Measurements from ENCODE around the gene GJD3. TPM values are rescaled to one million over a fixed set of nuclear protein-coding genes. Genes with fewer than 3 reads are reported as not detected.

GJD3 gene
- total and polyA plus RNA-seq, 2 experiments from 2014 or later = 0.48 to 4.6 TPM

DNA sequence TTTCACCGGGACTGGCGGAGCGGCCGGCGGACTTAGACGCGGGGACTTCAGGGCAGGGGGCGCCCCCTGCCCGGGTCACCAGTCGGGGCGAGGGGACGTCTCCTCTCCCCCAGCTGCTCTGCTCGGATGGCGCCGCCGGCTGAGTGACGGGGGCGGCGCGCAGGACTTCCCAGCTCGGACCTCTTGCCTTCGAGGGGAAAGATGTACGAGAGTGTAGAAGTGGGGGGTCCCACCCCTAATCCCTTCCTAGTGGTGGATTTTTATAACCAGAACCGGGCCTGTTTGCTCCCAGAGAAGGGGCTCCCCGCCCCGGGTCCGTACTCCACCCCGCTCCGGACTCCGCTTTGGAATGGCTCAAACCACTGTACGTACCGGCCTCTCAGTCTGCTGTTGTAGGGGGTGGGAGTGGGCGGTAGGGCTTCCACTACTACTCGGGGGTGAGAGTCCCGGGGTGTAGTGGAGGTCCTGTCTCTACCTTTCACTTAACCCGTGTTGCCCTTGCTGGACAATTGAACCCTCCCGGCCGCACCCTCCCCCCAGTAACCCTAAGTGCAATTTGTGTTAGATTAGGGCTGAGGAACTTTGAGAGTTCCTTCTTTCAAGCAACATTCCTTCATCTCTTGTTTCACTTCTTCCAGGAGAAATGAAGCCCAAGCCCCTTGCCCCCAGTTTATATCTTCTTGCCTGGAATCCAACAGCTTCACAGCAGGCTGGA lies 21.9 kb downstream of the GJD3 start:
- Histone ChIP-seq H3K4me1 (ENCODE audit: low read depth) (peaks cover 56% of the 10 kb centered on the region), H3K27ac (peak overlapping the region; percentile 84), H3K27me3 (no peaks in the 10 kb centered on the region), H3K4me3 (peak overlapping the region; percentile 60), H3K36me3 (no peaks in the 10 kb centered on the region), H3K9me3 (ENCODE audit: low read depth) (no peaks in the 10 kb centered on the region)
- TF ChIP-seq, protein P1, sequence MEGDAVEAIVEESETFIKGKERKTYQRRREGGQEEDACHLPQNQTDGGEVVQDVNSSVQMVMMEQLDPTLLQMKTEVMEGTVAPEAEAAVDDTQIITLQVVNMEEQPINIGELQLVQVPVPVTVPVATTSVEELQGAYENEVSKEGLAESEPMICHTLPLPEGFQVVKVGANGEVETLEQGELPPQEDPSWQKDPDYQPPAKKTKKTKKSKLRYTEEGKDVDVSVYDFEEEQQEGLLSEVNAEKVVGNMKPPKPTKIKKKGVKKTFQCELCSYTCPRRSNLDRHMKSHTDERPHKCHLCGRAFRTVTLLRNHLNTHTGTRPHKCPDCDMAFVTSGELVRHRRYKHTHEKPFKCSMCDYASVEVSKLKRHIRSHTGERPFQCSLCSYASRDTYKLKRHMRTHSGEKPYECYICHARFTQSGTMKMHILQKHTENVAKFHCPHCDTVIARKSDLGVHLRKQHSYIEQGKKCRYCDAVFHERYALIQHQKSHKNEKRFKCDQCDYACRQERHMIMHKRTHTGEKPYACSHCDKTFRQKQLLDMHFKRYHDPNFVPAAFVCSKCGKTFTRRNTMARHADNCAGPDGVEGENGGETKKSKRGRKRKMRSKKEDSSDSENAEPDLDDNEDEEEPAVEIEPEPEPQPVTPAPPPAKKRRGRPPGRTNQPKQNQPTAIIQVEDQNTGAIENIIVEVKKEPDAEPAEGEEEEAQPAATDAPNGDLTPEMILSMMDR (IDR thresholded peaks at IDR 0.05; ENCODE audit: low read depth, low read length) = no peak
- DNase-seq (ENCODE audit: low read depth in 1 of 2, low spot score in 1 of 2) = no peak

GRCh38 chr17:40341808-40342503 lies 22.6 kb downstream of the GJD3 start:
- no peaks in the 10 kb centered on the region for H3K9me3 ChIP-seq (ENCODE audit: low read depth)
- H3K4me3 ChIP-seq = peak overlapping the region; percentile 60
- TF ChIP-seq, protein P1 (IDR thresholded peaks at IDR 0.05; ENCODE audit: low read depth, low read length) = no peak
- peaks cover 49% of the 10 kb centered on the region for H3K4me1 ChIP-seq (ENCODE audit: low read depth)
- peak overlapping the region; percentile 84 for H3K27ac ChIP-seq
- DNase-seq (ENCODE audit: low read depth in 1 of 2, low spot score in 1 of 2) = peak; percentile 78 to 86
- H3K36me3 ChIP-seq = no peaks in the 10 kb centered on the region
- no peaks in the 10 kb centered on the region for H3K27me3 ChIP-seq

GRCh38 chr17:40340880-40341807 lies 23.4 kb downstream of the GJD3 start:
- H3K36me3 ChIP-seq = no peaks in the 10 kb centered on the region
- H3K9me3 ChIP-seq (ENCODE audit: low read depth) = no peaks in the 10 kb centered on the region
- no peaks in the 10 kb centered on the region for H3K27me3 ChIP-seq
- H3K4me3 ChIP-seq = peak overlapping the region; percentile 60
- peak overlapping the region; percentile 84 for H3K27ac ChIP-seq
- DNase-seq (ENCODE audit: low read depth in 1 of 2, low spot score in 1 of 2) = peak; percentile 79 to 82
- H3K4me1 ChIP-seq (ENCODE audit: low read depth) = peaks cover 41% of the 10 kb centered on the region
- TF ChIP-seq, protein P1 (IDR thresholded peaks at IDR 0.05; ENCODE audit: low read depth, low read length) = no peak

DNA sequence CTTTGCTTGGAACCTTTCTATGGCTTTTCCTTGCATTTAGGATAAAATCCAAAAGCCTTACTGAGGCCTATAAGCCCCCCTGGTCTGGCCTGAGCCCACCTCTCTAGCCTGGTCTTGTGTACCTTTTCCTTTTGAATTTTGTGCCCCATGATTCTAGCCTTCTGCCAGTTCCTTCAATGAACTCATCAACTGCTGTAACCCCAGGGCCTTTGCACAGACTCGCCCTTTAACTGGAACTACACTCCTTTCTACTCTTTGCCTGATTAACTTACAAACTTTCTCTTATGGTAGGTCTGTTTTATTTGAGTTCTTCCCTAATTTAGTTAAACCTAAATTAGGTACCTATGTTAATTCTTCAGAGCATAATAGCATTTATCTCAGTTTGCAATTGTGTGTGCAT lies 24.2 kb downstream of the GJD3 start:
- TF ChIP-seq, protein P1 (IDR thresholded peaks at IDR 0.05; ENCODE audit: low read depth, low read length) = no peak
- no peaks in the 10 kb centered on the region for H3K9me3 ChIP-seq (ENCODE audit: low read depth)
- DNase-seq (ENCODE audit: low read depth in 1 of 2, low spot score in 1 of 2) = no peak
- no peaks in the 10 kb centered on the region for H3K27me3 ChIP-seq
- no peaks in the 10 kb centered on the region for H3K36me3 ChIP-seq
- H3K4me1 ChIP-seq (ENCODE audit: low read depth) = peaks cover 33% of the 10 kb centered on the region
- peak overlapping the region; percentile 84 for H3K27ac ChIP-seq
- H3K4me3 ChIP-seq = no peak overlapping the region

DNA sequence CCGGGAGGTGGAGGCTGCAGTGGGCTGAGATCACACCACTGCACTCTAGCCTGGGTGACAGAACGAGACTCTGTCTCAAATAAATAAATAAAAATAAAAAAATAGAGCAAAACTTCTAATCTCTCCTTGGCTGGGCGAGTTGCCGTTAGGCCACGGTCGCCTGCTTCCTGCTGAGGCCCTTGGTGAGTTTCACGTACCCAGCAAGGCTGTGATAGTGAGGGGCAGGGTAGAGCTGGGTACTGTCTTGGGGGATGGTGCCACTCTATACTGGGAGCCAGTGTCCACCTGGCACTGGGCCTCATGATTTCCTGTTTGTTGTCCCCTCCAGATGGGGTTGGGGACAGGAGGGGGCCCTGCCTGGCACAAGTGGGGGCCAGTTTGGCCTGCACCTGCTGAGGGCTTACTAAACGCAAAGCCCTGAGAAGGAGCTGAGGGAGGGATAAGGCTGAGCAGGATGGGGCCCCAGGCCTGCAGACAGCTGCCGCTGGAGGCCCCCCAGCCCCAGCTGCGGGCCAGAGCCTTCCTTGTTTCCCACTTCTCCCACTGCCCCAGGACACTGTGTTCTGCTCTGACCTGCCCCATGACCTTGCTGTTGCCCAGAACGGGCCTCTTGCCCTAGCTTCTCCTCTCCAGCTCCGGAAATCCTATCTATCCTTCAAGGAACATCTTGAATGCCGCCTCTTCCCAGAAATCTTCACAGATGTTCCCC lies 25.4 kb downstream of the GJD3 start:
- DNase-seq (ENCODE audit: low read depth in 1 of 2, low spot score in 1 of 2) = no peak
- Histone ChIP-seq H3K36me3 (no peaks in the 10 kb centered on the region), H3K4me3 (no peak overlapping the region), H3K27ac (no peak overlapping the region), H3K4me1 (ENCODE audit: low read depth) (peaks cover 23% of the 10 kb centered on the region), H3K9me3 (ENCODE audit: low read depth) (no peaks in the 10 kb centered on the region), H3K27me3 (no peaks in the 10 kb centered on the region)
- TF ChIP-seq, protein P1 (IDR thresholded peaks at IDR 0.05; ENCODE audit: low read depth, low read length) = no peak
